Fibroblast of lung (primary cell): ENCODE data around the gene MBNL3. TPM values are rescaled to one million over a fixed set of nuclear protein-coding genes. Genes with fewer than 3 reads are reported as not detected.

Experiments
- DNase-seq, 2 donors: peaks; one replicate each; pipeline versions ENCODE4 v3.0.0 to v3.0.0-alpha.2; 2010; ENCODE audit warnings: low read depth in 2 of 2
- H2AFZ ChIP-seq: 2 replicates; pipeline ENCODE4 v1.5.1; 2012; ENCODE audit warnings: low read length, control low read depth, inconsistent platforms
- H3K27ac ChIP-seq: 2 replicates; pipeline ENCODE4 v1.5.1; 2011; ENCODE audit warnings: low read length, control low read depth; ENCODE audit not compliant: insufficient read depth
- H3K27me3 ChIP-seq: 2 replicates; pipeline ENCODE4 v1.5.1; 2011; ENCODE audit warnings: mild to moderate bottlenecking, low read length; ENCODE audit not compliant: control insufficient read depth, insufficient read depth
- H3K36me3 ChIP-seq: 2 replicates; pipeline ENCODE4 v1.5.1; 2011; ENCODE audit warnings: low read length; ENCODE audit not compliant: control insufficient read depth, insufficient read depth
- H3K4me1 ChIP-seq: 2 replicates; pipeline ENCODE4 v1.5.1; 2011; ENCODE audit warnings: low read length; ENCODE audit not compliant: control insufficient read depth, insufficient read depth; ENCODE audit errors: extremely low read depth
- H3K4me2 ChIP-seq: 2 replicates; pipeline ENCODE4 v1.5.1; 2011; ENCODE audit warnings: low read length, control low read depth; ENCODE audit not compliant: insufficient read depth; ENCODE audit errors: extremely low read depth
- H3K4me3 ChIP-seq, 4 experiments: fragments of 200-600 bp in 1 of 4; sonication (generic) in 1 of 4; replicated peaks in 1 of 4; 2 replicates each; pipeline ENCODE4 v1.5.1; 2011 to 2016; ENCODE audit warnings: low read length in 4 of 4, low read depth in 3 of 4, mild to moderate bottlenecking in 3 of 4, control low read depth in 2 of 4, inconsistent platforms in 1 of 4, mixed read lengths in 1 of 4; ENCODE audit not compliant: insufficient read depth in 1 of 4; ENCODE audit errors: control extremely low read depth in 1 of 4
- H3K79me2 ChIP-seq: 2 replicates; pipeline ENCODE4 v1.5.1; 2012; ENCODE audit warnings: mild to moderate bottlenecking, low read length, inconsistent platforms; ENCODE audit not compliant: control insufficient read depth, insufficient read depth
- H3K9ac ChIP-seq: 2 replicates; pipeline ENCODE4 v1.5.1; 2011; ENCODE audit warnings: mild to moderate bottlenecking, low read length, control low read depth; ENCODE audit not compliant: insufficient read depth
- H3K9me3 ChIP-seq: 2 replicates; pipeline ENCODE4 v1.5.1; 2012; ENCODE audit warnings: low read depth, low read length; ENCODE audit not compliant: control insufficient read depth, insufficient read depth
- H4K20me1 ChIP-seq: 2 replicates; pipeline ENCODE4 v1.5.1; 2011; ENCODE audit warnings: low read length; ENCODE audit not compliant: control insufficient read depth, insufficient read depth; ENCODE audit errors: extremely low read depth
- CTCF ChIP-seq, 2 donors: IDR thresholded peaks in 1 of 2; conservative IDR thresholded peaks in 1 of 2; 1 replicate in 1 of 2; 2 replicates in 1 of 2; pipeline ENCODE4 v1.5.1; 2011 to 2012; ENCODE audit warnings: low read length in 2 of 2, control low read depth in 1 of 2, inconsistent platforms in 1 of 2, low read depth in 1 of 2, mild to moderate bottlenecking in 1 of 2
- EZH2 ChIP-seq: IDR thresholded peaks from 2 replicates; pipeline ENCODE4 v1.5.1; 2012; ENCODE audit warnings: low read length, control low read depth, mild to moderate bottlenecking; ENCODE audit errors: missing control alignments
- polyA minus RNA-seq: library from RNA; depleted of rRNA, polyadenylated mRNA; stranded (reverse); fragments of >200 nt; gene quantifications from 2 replicates; pipeline ENCODE4 v1.2.3, GENCODE V29; 2011; ENCODE audit warnings: low replicate concordance
- polyA plus RNA-seq, 2 donors: library from polyadenylated mRNA; depleted of rRNA in 1 of 2; stranded (reverse) in 1 of 2; unstranded in 1 of 2; fragments of >200 nt; gene quantifications; 2 replicates each; pipeline ENCODE4 v1.2.1, GENCODE V29; 2011 to 2012; ENCODE audit warnings: missing spikeins in 1 of 2
- total RNA-seq: library from RNA; depleted of rRNA; stranded (reverse); fragments of >200 nt; gene quantifications from 2 replicates; pipeline ENCODE4 v1.2.1, GENCODE V29; 2014

The MBNL3 gene
- total RNA-seq (2.8 and 4.5 TPM in 2 replicates), polyA plus RNA-seq (2.6 and 5.6 TPM in 2 replicates), polyA minus RNA-seq (4.1 and 9.3 TPM in 2 replicates)
- polyA plus RNA-seq (2012), result 1.6 and 2.2 TPM in 2 replicates

- Histone ChIP-seq H3K9ac (peak within 1 kb of the TSS; percentile 63), H4K20me1 (no peaks in the 10 kb centered on the region), H3K9me3 (no peaks in the 10 kb centered on the region), H2AFZ (peak within 1 kb of the TSS; percentile 69), H3K4me2 (peak within 1 kb of the TSS; percentile 76), H3K27ac (peak within 1 kb of the TSS; percentile 64), H3K4me3 (peak within 1 kb of the TSS; percentile 55 to 80 (median 63)), H3K4me1 (no peaks in the 10 kb centered on the region), H3K79me2 (no peaks in the 10 kb centered on the region), H3K27me3 (no peaks in the 10 kb centered on the region), H3K36me3 (no peaks in the 10 kb centered on the region)
- TF ChIP-seq EZH2 (no peak), CTCF (conservative IDR thresholded peaks at IDR 0.05 in 1 of 2, IDR thresholded peaks at IDR 0.05 in 1 of 2; ENCODE audit: low read depth in 1 of 2, low read length in 2 of 2) (no peak)
- peak; percentile 40 to 67 for DNase-seq
Measured at GRCh38 chrX:132488819-132489577, at the start of gene MBNL3. Gene MBNL3, minus strand, starts transcription at chrX:132489038. Its CDS starts 49,427 bp downstream, at chrX:132439611.

GRCh38 chrX:132533409-132533808 is 44.6 kb upstream of the MBNL3 start:
- H2AFZ ChIP-seq, result no peak overlapping the region
- H3K4me3 ChIP-seq, result no peak overlapping the region
- no peak overlapping the region for H3K27ac ChIP-seq
- no peaks in the 10 kb centered on the region for H3K9me3 ChIP-seq
- H3K4me1 ChIP-seq, result no peaks in the 10 kb centered on the region
- no peaks in the 10 kb centered on the region for H4K20me1 ChIP-seq
- H3K36me3 ChIP-seq, result no peaks in the 10 kb centered on the region
- H3K4me2 ChIP-seq, result no peak overlapping the region
- no peak for TF ChIP-seq EZH2
- no peak for TF ChIP-seq CTCF (conservative IDR thresholded peaks at IDR 0.05 in 1 of 2, IDR thresholded peaks at IDR 0.05 in 1 of 2; ENCODE audit: low read depth in 1 of 2, low read length in 2 of 2)
- H3K27me3 ChIP-seq, result no peaks in the 10 kb centered on the region
- no peaks in the 10 kb centered on the region for H3K79me2 ChIP-seq
- H3K9ac ChIP-seq, result no peak overlapping the region
- no peak for DNase-seq

GRCh38 chrX:132532913-132533312 is 44.1 kb upstream of the MBNL3 start:
- no peak overlapping the region for H3K4me2 ChIP-seq
- TF ChIP-seq CTCF (conservative IDR thresholded peaks at IDR 0.05 in 1 of 2, IDR thresholded peaks at IDR 0.05 in 1 of 2; ENCODE audit: low read depth in 1 of 2, low read length in 2 of 2) (no peak), EZH2 (no peak)
- no peak overlapping the region for H3K9ac ChIP-seq
- no peaks in the 10 kb centered on the region for H3K79me2 ChIP-seq
- no peaks in the 10 kb centered on the region for H3K4me1 ChIP-seq
- no peak overlapping the region for H2AFZ ChIP-seq
- no peaks in the 10 kb centered on the region for H3K27me3 ChIP-seq
- H3K27ac ChIP-seq, result no peak overlapping the region
- DNase-seq, result peak; percentile 20 to 82
- H3K4me3 ChIP-seq, result no peak overlapping the region
- no peaks in the 10 kb centered on the region for H3K36me3 ChIP-seq
- no peaks in the 10 kb centered on the region for H4K20me1 ChIP-seq
- H3K9me3 ChIP-seq, result no peaks in the 10 kb centered on the region
